ENCODE data around the gene MAST4.

- TF ChIP-seq CTCF (IDR thresholded peaks at IDR 0.05; ENCODE audit: low read depth, low read length, missing input control), result no peak
- no peak for TF ChIP-seq YY1 (IDR thresholded peaks at IDR 0.05)
- no peak for TF ChIP-seq GABPA (IDR thresholded peaks at IDR 0.05 in 1 of 2, conservative IDR thresholded peaks at IDR 0.05 in 1 of 2)
- peak in 1 of 2 donors; percentile 53 for TF ChIP-seq HNF4A (conservative IDR thresholded peaks at IDR 0.05)
- TF ChIP-seq RXRA (IDR thresholded peaks at IDR 0.05), result no peak
- no peak for TF ChIP-seq RAD21 (IDR thresholded peaks at IDR 0.05)
- TF ChIP-seq SP1 (IDR thresholded peaks at IDR 0.05), result no peak
- TF ChIP-seq TAF1 (conservative IDR thresholded peaks at IDR 0.05), result no peak
- peak; percentile 28 for TF ChIP-seq ATF3 (IDR thresholded peaks at IDR 0.05)
- no peak for TF ChIP-seq ZBTB33 (IDR thresholded peaks at IDR 0.05)
- no peak for TF ChIP-seq MAX (IDR thresholded peaks at IDR 0.05)
These were observed 519.6 kb downstream of the MAST4 start for GRCh38 chr5:67115817-67116216.

Measured in liver (tissue), 3 donors.